ENCODE results near the gene DUSP23.

DNA sequence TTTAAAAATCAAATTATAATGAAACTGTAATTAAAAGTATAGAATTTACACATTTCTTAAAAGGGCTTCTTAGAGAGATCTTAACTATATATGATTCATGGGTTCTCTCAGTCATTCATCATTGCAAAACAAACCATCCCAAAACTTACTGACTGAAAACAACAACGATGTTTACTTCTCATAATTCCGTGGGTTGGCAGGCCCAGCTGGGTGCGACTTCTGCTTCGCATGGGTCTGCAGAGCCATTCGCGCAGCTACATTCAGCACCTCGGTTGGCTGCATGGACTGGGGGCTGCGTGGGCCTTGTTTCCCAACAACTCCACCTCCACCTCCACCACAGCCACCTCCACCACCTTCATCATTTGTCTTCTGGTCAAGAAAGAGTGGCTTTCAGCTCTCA lies 50.0 kb downstream of the DUSP23 start:
- TF ChIP-seq, protein P1, sequence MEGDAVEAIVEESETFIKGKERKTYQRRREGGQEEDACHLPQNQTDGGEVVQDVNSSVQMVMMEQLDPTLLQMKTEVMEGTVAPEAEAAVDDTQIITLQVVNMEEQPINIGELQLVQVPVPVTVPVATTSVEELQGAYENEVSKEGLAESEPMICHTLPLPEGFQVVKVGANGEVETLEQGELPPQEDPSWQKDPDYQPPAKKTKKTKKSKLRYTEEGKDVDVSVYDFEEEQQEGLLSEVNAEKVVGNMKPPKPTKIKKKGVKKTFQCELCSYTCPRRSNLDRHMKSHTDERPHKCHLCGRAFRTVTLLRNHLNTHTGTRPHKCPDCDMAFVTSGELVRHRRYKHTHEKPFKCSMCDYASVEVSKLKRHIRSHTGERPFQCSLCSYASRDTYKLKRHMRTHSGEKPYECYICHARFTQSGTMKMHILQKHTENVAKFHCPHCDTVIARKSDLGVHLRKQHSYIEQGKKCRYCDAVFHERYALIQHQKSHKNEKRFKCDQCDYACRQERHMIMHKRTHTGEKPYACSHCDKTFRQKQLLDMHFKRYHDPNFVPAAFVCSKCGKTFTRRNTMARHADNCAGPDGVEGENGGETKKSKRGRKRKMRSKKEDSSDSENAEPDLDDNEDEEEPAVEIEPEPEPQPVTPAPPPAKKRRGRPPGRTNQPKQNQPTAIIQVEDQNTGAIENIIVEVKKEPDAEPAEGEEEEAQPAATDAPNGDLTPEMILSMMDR (IDR thresholded peaks at IDR 0.05), result no peak
- no peak for TF ChIP-seq POLR2A (IDR thresholded peaks at IDR 0.05)

All from thyroid gland (tissue), 4 donors.